ENCODE results near the gene PRKCA. TPM values are rescaled to one million over a fixed set of nuclear protein-coding genes. Genes with fewer than 3 reads are reported as not detected.

PRKCA gene
- total and polyA plus RNA-seq, 2 of the 13 experiments (the other 11 are each of a cell fraction or from before 2014, with no cell fraction given), result 18.5 to 21.5 TPM

- H3K36me3 ChIP-seq (replicated peaks in 1 of 2; ENCODE audit: control insufficient read depth in 1 of 2, insufficient read depth in 2 of 2, low read length in 2 of 2), result no peaks in the 10 kb centered on the region
- POLR2A ChIA-PET, result no interaction called here
- CTCF ChIA-PET (ENCODE audit: low intra/inter-chr PET ratio, low total read pairs), result no interaction called here
- peak overlapping the region; percentile 40; the same call in 1 of the 2 replicates for H3K4me2 ChIP-seq (ENCODE audit: low read depth, low read length)
- no peak for FAIRE-seq
- 4% methylated on average over 2 of the region's 2 CpGs for WGBS (ENCODE audit: low lambda C conversion rate)
- no peaks in the 10 kb centered on the region; a peak in 1 of 5 replicates for H3K27me3 ChIP-seq (ENCODE audit: control insufficient read depth in 1 of 2, insufficient read depth in 2 of 2, low read length in 2 of 2)
- intact Hi-C loops (cut with micrococcal nuclease; ENCODE audit: unreplicated experiment) (no loop called here), in situ Hi-C loops (cut with HindIII; ENCODE audit: extremely low pct_ligation_motif_present, low pct_unique_long_range_greater_than_20kb) (no loop called here)
- H3K27ac ChIP-seq (ENCODE audit: extremely low read length, insufficient read depth, low read length), result no peak overlapping the region
- ATAC-seq, result peak; percentile 78
- BruUV-seq (replicated peaks), result no TSS peak
- no peak overlapping the region for H2AFZ ChIP-seq (ENCODE audit: low read length)
- H3K79me2 ChIP-seq (ENCODE audit: insufficient read depth, low read length), result no peaks in the 10 kb centered on the region
- no peak for DNase-seq (ENCODE audit: low spot score)
- H3K9me3 ChIP-seq (ENCODE audit: low read length), result no peaks in the 10 kb centered on the region
- H3K4me3 ChIP-seq (replicated peaks in 1 of 3; ENCODE audit: insufficient read depth in 1 of 3, low read depth in 2 of 3, low read length in 3 of 3), result 0 out of 6 replicates have a peak overlapping the region, but pooled peaks of 1 of the 3 experiments have one; percentile 11
- peaks cover 33% of the 10 kb centered on the region for H3K4me1 ChIP-seq (ENCODE audit: insufficient read depth, low read length)
- TF ChIP-seq FOXA3 (CRISPR knock-in tag; IDR thresholded peaks at IDR 0.05) (peak; percentile 30; the same call in 1 of the 2 replicates), SOX5 (CRISPR knock-in tag; IDR thresholded peaks at IDR 0.05; ENCODE audit: borderline replicate concordance) (peak; percentile 89), SOX13 (IDR thresholded peaks at IDR 0.05) (no peak), SOX13 (CRISPR knock-in tag; conservative IDR thresholded peaks at IDR 0.05 in 1 of 2, IDR thresholded peaks at IDR 0.05 in 1 of 2) (peak in 1 of 2 experiments; percentile 89; a peak in 2 of 4 replicates), CBX1 (IDR thresholded peaks at IDR 0.05; ENCODE audit: low read depth) (no peak), SOX6 (IDR thresholded peaks at IDR 0.05) (no peak), SOX6 (CRISPR knock-in tag; IDR thresholded peaks at IDR 0.05) (peak; percentile 83), GTF3A (CRISPR knock-in tag; conservative IDR thresholded peaks at IDR 0.05) (no peak), GABPA (IDR thresholded peaks at IDR 0.05; ENCODE audit: low read depth, low read length) (no peak), GABPA (CRISPR knock-in tag; IDR thresholded peaks at IDR 0.05; ENCODE audit: low read depth) (no peak), EP300 (IDR thresholded peaks at IDR 0.05; ENCODE audit: low read depth in 2 of 2, low read length in 2 of 2) (0 out of 4 replicates have a peak, but pooled peaks of 1 of the 2 experiments have one; percentile 8), EP300 (CRISPR knock-in tag; IDR thresholded peaks at IDR 0.05; ENCODE audit: borderline replicate concordance) (no peak), ZGPAT (CRISPR knock-in tag; IDR thresholded peaks at IDR 0.05) (0 out of 2 replicates have a peak, but pooled peaks have one; percentile 35), GATAD2A (CRISPR knock-in tag; IDR thresholded peaks at IDR 0.05) (peak; percentile 23; the same call in 1 of the 2 replicates), PRDM10 (CRISPR knock-in tag; IDR thresholded peaks at IDR 0.05; ENCODE audit: low read depth) (no peak), ZNF263 (CRISPR knock-in tag; IDR thresholded peaks at IDR 0.05) (no peak), FOXP1 (IDR thresholded peaks at IDR 0.05) (no peak), FOXP1 (CRISPR knock-in tag; IDR thresholded peaks at IDR 0.05) (peak; percentile 22; the same call in 1 of the 2 replicates), ARID5B (CRISPR knock-in tag; IDR thresholded peaks at IDR 0.05) (peak; percentile 26; the same call in 1 of the 2 replicates)
- H3K9ac ChIP-seq (ENCODE audit: insufficient read depth, low read depth, low read length), result no peak overlapping the region
- no peaks in the 10 kb centered on the region for H4K20me1 ChIP-seq (ENCODE audit: insufficient read depth, low read length)
Observed at GRCh38 chr17:66283971-66284370, 18.4 kb upstream of the PRKCA start.

Measured in HepG2 (cell line).